Kidney epithelial cell (primary cell): Measurements from ENCODE around the gene PHF1. TPM values are rescaled to one million over a fixed set of nuclear protein-coding genes. Genes with fewer than 3 reads are reported as not detected.
A peak's percentile ranks its signal among the peaks of the same experiment; 100 is the strongest.

ENCODE experiments used
- DNase-seq: peaks from one replicate; pipeline ENCODE4 v3.0.0-alpha.2; 2010; ENCODE audit warnings: low read depth
- H3K27me3 ChIP-seq: 2 replicates; pipeline ENCODE4 v1.6.0; 2011; ENCODE audit warnings: low read length; ENCODE audit not compliant: control insufficient read depth, insufficient read depth
- H3K36me3 ChIP-seq: 2 replicates; pipeline ENCODE4 v1.5.1; 2011; ENCODE audit warnings: low read length; ENCODE audit not compliant: control insufficient read depth, insufficient read depth
- H3K4me3 ChIP-seq: 2 replicates; pipeline ENCODE4 v1.5.1; 2011; ENCODE audit warnings: low read depth, mild to moderate bottlenecking, control low read depth, low read length
- CTCF ChIP-seq: IDR thresholded peaks from 2 replicates; pipeline ENCODE4 v1.5.1; 2011; ENCODE audit warnings: mild to moderate bottlenecking, moderate library complexity, low read length, control low read depth, inconsistent platforms; ENCODE audit not compliant: insufficient read depth, poor library complexity, severe bottlenecking
- total RNA-seq: library from RNA; depleted of rRNA; stranded (reverse); fragments of >200 nt; gene quantifications from 2 replicates; pipeline ENCODE4 v1.2.3, GENCODE V29; 2015

Gene PHF1
- total RNA-seq, 1 donor from 2014 or later, result 27.9 TPM

- H3K36me3 ChIP-seq, result no peaks in the 10 kb centered on the region
- H3K27me3 ChIP-seq, result no peaks in the 10 kb centered on the region
- peak overlapping the region; percentile 56 for H3K4me3 ChIP-seq
- TF ChIP-seq CTCF, result peak; percentile 27
- DNase-seq, result no peak
Observed at GRCh38 chr6:33428224-33428965, 17.6 kb downstream of the PHF1 start.

DNA sequence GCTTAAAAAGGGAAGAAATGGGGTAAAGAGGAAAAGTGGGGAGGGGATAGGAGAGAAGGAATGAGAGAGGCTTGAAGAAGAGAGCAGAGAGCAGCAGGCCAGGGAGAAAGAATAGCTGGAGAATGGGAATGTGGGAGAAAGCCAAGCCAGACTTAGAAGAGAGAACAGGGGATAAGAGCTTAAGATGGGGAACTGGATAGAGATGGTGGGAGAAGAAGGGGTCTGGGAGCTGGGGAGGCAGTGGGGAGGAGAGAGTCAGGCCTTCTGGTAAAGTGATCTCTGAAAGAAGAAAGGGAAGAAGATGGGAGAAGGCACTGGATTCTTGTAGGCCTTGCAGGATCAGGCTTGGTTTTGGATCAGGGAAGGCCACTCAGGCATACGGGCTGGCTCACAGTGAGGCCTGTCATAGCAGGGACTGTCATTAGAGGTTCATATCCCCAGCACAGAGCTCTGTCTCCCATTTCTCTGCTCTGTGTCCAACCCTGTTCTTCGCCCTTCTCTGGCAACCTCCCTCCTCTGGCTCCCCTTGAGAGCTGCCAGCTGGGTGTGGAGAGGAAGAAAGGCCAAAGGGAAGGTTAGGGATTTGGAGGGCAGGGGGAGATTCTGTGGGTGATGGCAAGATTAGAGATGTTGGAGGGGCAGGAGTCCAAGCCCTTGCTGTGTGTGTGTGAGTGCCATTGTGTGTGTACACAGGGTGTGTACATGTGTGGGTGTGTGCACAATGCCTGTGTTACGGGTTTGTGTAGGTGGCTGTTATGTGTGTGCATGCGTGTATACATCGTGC lies 18.3 kb downstream of the PHF1 start:
- no peak for TF ChIP-seq CTCF
- no peak for DNase-seq
- no peaks in the 10 kb centered on the region for H3K27me3 ChIP-seq
- no peak overlapping the region for H3K4me3 ChIP-seq
- H3K36me3 ChIP-seq, result no peaks in the 10 kb centered on the region

GRCh38 chr6:33429750-33430052 lies 18.9 kb downstream of the PHF1 start:
- Histone ChIP-seq H3K27me3 (no peaks in the 10 kb centered on the region), H3K4me3 (no peak overlapping the region), H3K36me3 (no peaks in the 10 kb centered on the region)
- DNase-seq, result no peak
- TF ChIP-seq CTCF, result no peak

- no peaks in the 10 kb centered on the region for H3K27me3 ChIP-seq
- no peak for DNase-seq
- H3K4me3 ChIP-seq, result no peak overlapping the region
- TF ChIP-seq CTCF, result no peak
- no peaks in the 10 kb centered on the region for H3K36me3 ChIP-seq
Observed at GRCh38 chr6:33430334-33430733, 19.5 kb downstream of the PHF1 start.

- Histone ChIP-seq H3K4me3 (no peak overlapping the region), H3K36me3 (no peaks in the 10 kb centered on the region), H3K27me3 (no peaks in the 10 kb centered on the region)
- no peak for DNase-seq
- no peak for TF ChIP-seq CTCF
Observed at GRCh38 chr6:33430991-33431879, 20.4 kb downstream of the PHF1 start.
